ENCODE data around the gene UNC45A. TPM values are rescaled to one million over a fixed set of nuclear protein-coding genes. Genes with fewer than 3 reads are reported as not detected.

Gene UNC45A
- polyA plus RNA-seq, 2 donors: 35.0 to 47.9 TPM

DNA sequence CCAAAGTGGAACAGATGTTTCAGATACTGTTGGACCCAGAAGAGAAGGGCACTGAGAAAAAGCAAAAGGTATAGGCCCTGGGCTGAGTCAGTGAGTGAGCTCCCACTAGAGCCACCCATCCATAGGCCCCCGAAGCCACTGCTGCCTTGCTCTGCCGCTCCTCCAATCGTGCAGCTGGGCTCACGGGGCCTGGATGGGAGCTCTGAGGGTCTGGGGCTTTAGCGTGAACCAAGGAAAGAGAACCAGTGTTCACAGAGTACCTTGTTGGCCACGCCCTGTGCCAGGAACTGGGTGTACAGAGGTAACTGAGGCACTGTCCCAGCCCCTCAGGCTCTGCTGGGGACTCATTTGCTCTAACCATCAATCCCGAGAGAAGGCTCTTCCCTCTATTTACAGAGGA is 4.7 kb downstream of the UNC45A start:
- Histone ChIP-seq H3K4me3 (ENCODE audit: low read depth in 1 of 2, low read length in 2 of 2) (no peak overlapping the region), H3K27me3 (ENCODE audit: control insufficient read depth in 1 of 2, insufficient read depth in 2 of 2, low read length in 2 of 2) (no peaks in the 10 kb centered on the region), H3K27ac (ENCODE audit: low read depth in 2 of 2, low read length in 1 of 2) (no peak overlapping the region), H3K36me3 (ENCODE audit: control insufficient read depth in 2 of 2, insufficient read depth in 2 of 2, low read length in 1 of 2) (peaks cover 24 to 36% of the 10 kb centered on the region in 2 donors), H3K9me3 (ENCODE audit: control insufficient read depth in 2 of 2, insufficient read depth in 1 of 2, low read depth in 1 of 2, low read length in 1 of 2) (no peaks in the 10 kb centered on the region), H3K4me1 (ENCODE audit: control insufficient read depth in 2 of 2, insufficient read depth in 2 of 2, low read length in 1 of 2) (peaks cover 6 to 9% of the 10 kb centered on the region in 2 donors)
- 88 to 95% methylated on average over 7 of the region's 7 CpGs for WGBS, 2 donors

DNA sequence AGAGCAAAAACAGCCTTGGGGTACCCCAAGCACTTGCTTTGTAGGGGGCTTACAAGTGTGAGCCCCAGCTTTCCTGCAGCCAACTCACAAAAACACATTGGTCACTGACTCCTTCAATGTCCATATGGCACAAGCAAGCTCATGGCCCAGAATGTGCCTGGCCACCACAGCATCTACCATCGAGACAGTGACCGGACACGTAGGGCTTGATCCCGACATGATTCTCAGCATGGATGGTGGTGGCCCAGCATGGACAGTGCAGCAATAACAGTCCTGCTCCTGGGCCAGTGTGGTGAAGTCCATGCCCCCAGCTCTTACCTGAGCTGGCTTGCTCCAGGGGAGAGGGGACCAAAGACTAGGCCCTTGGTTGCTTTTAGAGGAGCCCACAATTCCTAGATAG is 6.0 kb downstream of the UNC45A start:
- Histone ChIP-seq H3K36me3 (ENCODE audit: control insufficient read depth in 2 of 2, insufficient read depth in 2 of 2, low read length in 1 of 2) (peaks cover 29 to 41% of the 10 kb centered on the region in 2 donors), H3K9me3 (ENCODE audit: control insufficient read depth in 2 of 2, insufficient read depth in 1 of 2, low read depth in 1 of 2, low read length in 1 of 2) (no peaks in the 10 kb centered on the region), H3K27me3 (ENCODE audit: control insufficient read depth in 1 of 2, insufficient read depth in 2 of 2, low read length in 2 of 2) (no peaks in the 10 kb centered on the region), H3K4me3 (ENCODE audit: low read depth in 1 of 2, low read length in 2 of 2) (no peak overlapping the region), H3K4me1 (ENCODE audit: control insufficient read depth in 2 of 2, insufficient read depth in 2 of 2, low read length in 1 of 2) (peaks cover 4% of the 10 kb centered on the region in 2 donors), H3K27ac (ENCODE audit: low read depth in 2 of 2, low read length in 1 of 2) (no peak overlapping the region)
- WGBS, 2 donors: 96 to 97% methylated on average over 4 of the region's 4 CpGs

DNA sequence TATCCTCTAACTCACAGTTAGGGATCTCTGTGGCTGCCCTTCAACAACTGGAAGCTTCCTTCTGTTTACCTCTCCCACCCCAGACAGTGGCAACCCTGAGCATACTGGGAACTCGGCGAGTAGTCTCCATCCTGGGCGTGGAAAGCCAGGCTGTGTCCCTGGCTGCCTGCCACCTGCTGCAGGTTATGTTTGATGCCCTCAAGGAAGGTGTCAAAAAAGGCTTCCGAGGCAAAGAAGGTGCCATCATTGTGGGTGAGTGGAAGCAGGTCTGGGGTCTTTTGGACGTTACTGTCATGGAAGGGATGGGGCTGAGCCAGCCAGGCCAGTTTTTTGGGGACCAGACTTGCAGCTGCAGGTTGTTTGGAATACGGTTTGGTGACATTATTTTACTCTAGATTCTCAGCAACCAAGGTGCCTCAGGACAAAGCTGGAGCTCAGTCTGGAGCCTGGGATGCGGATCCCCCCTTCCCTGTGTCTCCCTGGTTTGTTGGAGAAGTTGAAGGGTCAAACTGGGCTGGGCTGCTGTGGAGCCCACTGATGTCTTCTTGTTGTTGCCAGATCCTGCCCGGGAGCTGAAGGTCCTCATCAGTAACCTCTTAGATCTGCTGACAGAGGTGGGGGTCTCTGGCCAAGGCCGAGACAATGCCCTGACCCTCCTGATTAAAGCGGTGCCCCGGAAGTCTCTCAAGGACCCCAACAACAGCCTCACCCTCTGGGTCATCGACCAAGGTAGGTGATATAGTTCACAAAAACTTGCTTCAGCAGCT is 7.5 kb downstream of the UNC45A start:
- H3K9me3 ChIP-seq (ENCODE audit: control insufficient read depth in 2 of 2, insufficient read depth in 1 of 2, low read depth in 1 of 2, low read length in 1 of 2): no peaks in the 10 kb centered on the region
- no peaks in the 10 kb centered on the region for H3K27me3 ChIP-seq (ENCODE audit: control insufficient read depth in 1 of 2, insufficient read depth in 2 of 2, low read length in 2 of 2)
- no peak overlapping the region for H3K27ac ChIP-seq (ENCODE audit: low read depth in 2 of 2, low read length in 1 of 2)
- H3K36me3 ChIP-seq (ENCODE audit: control insufficient read depth in 2 of 2, insufficient read depth in 2 of 2, low read length in 1 of 2): peaks cover 40 to 53% of the 10 kb centered on the region in 2 donors
- H3K4me3 ChIP-seq (ENCODE audit: low read depth in 1 of 2, low read length in 2 of 2): no peak overlapping the region
- WGBS, 2 donors: 84 to 86% methylated on average over 12 of the region's 12 CpGs
- H3K4me1 ChIP-seq (ENCODE audit: control insufficient read depth in 2 of 2, insufficient read depth in 2 of 2, low read length in 1 of 2): no peaks in the 10 kb centered on the region

DNA sequence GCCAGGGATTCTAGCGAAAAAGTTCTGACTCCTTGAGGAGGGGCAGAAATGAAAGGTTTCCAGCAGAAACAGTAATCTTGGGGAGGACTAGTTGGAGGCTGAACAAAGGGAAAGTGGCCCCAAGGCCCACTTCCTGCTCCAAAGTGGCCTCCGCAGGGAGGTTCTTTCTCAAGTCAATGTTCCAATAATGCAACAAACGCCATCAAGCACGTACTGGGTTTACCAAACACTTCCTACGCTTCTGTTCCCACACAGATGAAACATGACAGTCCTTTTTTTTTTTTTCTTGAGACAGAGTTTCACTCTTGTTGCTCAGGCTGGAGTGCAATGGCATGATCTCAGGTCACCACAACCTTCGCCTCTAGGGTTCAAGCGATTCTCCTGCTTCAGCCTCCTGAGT is 10.0 kb downstream of the UNC45A start:
- no peak overlapping the region for H3K4me3 ChIP-seq (ENCODE audit: low read depth in 1 of 2, low read length in 2 of 2)
- WGBS, 2 donors: 92% methylated on average over 7 of the region's 7 CpGs
- no peaks in the 10 kb centered on the region for H3K27me3 ChIP-seq (ENCODE audit: control insufficient read depth in 1 of 2, insufficient read depth in 2 of 2, low read length in 2 of 2)
- H3K36me3 ChIP-seq (ENCODE audit: control insufficient read depth in 2 of 2, insufficient read depth in 2 of 2, low read length in 1 of 2): peaks cover 44 to 62% of the 10 kb centered on the region in 2 donors
- H3K27ac ChIP-seq (ENCODE audit: low read depth in 2 of 2, low read length in 1 of 2): no peak overlapping the region
- H3K9me3 ChIP-seq (ENCODE audit: control insufficient read depth in 2 of 2, insufficient read depth in 1 of 2, low read depth in 1 of 2, low read length in 1 of 2): no peaks in the 10 kb centered on the region
- H3K4me1 ChIP-seq (ENCODE audit: control insufficient read depth in 2 of 2, insufficient read depth in 2 of 2, low read length in 1 of 2): peaks cover 0 to 4% of the 10 kb centered on the region in 2 donors

DNA sequence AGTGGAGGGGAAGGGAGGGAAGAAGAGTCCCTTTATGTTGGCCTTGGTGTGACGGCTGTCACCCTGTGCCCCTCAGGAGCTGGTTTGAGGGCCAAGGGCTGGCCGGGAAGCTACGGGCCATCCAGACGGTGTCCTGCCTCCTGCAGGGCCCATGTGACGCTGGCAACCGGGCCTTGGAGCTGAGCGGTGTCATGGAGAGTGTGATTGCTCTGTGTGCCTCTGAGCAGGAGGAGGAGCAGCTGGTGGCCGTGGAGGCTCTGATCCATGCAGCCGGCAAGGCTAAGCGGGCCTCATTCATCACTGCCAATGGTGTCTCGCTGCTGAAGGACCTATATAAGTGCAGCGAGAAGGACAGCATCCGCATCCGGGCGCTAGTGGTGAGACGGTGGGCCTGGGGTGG is 11.5 kb downstream of the UNC45A start:
- peaks cover 37 to 60% of the 10 kb centered on the region in 2 donors for H3K36me3 ChIP-seq (ENCODE audit: control insufficient read depth in 2 of 2, insufficient read depth in 2 of 2, low read length in 1 of 2)
- no peaks in the 10 kb centered on the region for H3K9me3 ChIP-seq (ENCODE audit: control insufficient read depth in 2 of 2, insufficient read depth in 1 of 2, low read depth in 1 of 2, low read length in 1 of 2)
- no peak overlapping the region for H3K4me3 ChIP-seq (ENCODE audit: low read depth in 1 of 2, low read length in 2 of 2)
- peaks cover 0 to 4% of the 10 kb centered on the region in 2 donors for H3K4me1 ChIP-seq (ENCODE audit: control insufficient read depth in 2 of 2, insufficient read depth in 2 of 2, low read length in 1 of 2)
- H3K27me3 ChIP-seq (ENCODE audit: control insufficient read depth in 1 of 2, insufficient read depth in 2 of 2, low read length in 2 of 2): no peaks in the 10 kb centered on the region
- 89 to 91% methylated on average over 16 of the region's 16 CpGs for WGBS, 2 donors
- H3K27ac ChIP-seq (ENCODE audit: low read depth in 2 of 2, low read length in 1 of 2): no peak overlapping the region

DNA sequence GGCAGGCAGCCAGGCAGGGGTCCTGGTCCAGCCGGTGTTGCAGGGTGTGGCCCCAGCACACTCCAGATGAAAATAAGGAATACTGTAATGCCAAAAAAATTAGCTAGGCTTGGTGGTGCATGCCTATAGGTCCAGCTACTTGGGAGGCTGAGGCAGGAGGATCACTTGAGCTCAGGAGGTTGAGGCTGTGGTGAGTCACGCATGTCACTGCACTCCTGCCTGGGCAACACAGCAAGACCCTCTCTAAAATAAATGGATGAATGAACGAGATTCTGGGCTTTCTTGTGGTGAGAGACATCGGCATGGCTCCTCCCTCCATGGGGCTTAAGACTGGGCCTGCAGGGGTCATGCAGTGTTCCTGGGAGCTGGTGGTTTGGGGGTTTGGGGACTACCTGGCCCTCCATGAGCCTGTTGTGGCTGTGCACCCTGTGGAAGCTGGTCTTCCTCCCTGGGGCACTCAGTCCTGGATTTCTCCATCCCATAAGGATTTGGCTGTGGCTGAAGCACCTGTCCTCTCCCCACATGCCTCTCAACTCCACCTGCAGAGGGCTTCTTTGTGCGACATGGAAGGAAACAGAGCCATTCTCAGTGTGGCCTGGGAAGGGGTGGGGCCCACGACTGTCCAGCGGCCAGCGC is 12.0 kb downstream of the UNC45A start:
- H3K4me3 ChIP-seq (ENCODE audit: low read depth in 1 of 2, low read length in 2 of 2): no peak overlapping the region
- 86 to 90% methylated on average over 8 of the region's 8 CpGs for WGBS, 2 donors
- no peaks in the 10 kb centered on the region for H3K9me3 ChIP-seq (ENCODE audit: control insufficient read depth in 2 of 2, insufficient read depth in 1 of 2, low read depth in 1 of 2, low read length in 1 of 2)
- H3K27me3 ChIP-seq (ENCODE audit: control insufficient read depth in 1 of 2, insufficient read depth in 2 of 2, low read length in 2 of 2): no peaks in the 10 kb centered on the region
- peaks cover 0 to 4% of the 10 kb centered on the region in 2 donors for H3K4me1 ChIP-seq (ENCODE audit: control insufficient read depth in 2 of 2, insufficient read depth in 2 of 2, low read length in 1 of 2)
- no peak overlapping the region for H3K27ac ChIP-seq (ENCODE audit: low read depth in 2 of 2, low read length in 1 of 2)
- peaks cover 37 to 58% of the 10 kb centered on the region in 2 donors for H3K36me3 ChIP-seq (ENCODE audit: control insufficient read depth in 2 of 2, insufficient read depth in 2 of 2, low read length in 1 of 2)

DNA sequence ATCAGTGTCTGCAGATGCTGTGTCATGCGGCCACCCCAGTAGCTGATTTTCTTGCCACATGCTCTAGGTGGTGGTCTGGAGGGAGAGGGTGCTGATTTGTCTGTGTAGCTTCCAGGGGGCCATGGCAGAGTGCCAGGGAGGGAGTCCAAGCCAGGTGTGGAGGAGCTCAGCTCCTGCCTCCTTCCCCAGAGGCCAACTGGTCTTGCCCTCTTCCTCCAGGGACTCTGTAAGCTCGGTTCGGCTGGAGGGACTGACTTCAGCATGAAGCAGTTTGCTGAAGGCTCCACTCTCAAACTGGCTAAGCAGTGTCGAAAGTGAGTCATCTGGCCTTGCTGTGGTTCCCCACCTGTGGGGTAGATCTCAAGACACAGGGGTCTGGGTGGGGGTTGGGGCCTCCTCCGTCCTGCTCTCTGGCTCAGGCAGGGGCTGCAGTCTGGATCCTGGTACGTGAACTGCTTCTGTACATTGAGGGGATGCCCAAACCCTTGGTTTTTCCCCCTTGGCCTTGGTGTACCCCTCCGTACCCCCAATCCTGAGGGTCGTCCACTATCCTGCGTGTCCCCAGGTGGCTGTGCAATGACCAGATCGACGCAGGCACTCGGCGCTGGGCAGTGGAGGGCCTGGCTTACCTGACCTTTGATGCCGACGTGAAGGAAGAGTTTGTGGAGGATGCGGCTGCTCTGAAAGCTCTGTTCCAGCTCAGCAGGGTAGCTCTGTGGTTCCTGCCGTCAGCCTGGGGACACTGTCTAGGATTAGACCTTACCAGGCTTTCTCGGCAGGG is 12.7 kb downstream of the UNC45A start:
- WGBS, 2 donors: 91 to 93% methylated on average over 18 of the region's 18 CpGs
- no peaks in the 10 kb centered on the region for H3K27me3 ChIP-seq (ENCODE audit: control insufficient read depth in 1 of 2, insufficient read depth in 2 of 2, low read length in 2 of 2)
- H3K9me3 ChIP-seq (ENCODE audit: control insufficient read depth in 2 of 2, insufficient read depth in 1 of 2, low read depth in 1 of 2, low read length in 1 of 2): no peaks in the 10 kb centered on the region
- peaks cover 36 to 53% of the 10 kb centered on the region in 2 donors for H3K36me3 ChIP-seq (ENCODE audit: control insufficient read depth in 2 of 2, insufficient read depth in 2 of 2, low read length in 1 of 2)
- H3K4me1 ChIP-seq (ENCODE audit: control insufficient read depth in 2 of 2, insufficient read depth in 2 of 2, low read length in 1 of 2): peaks cover 0 to 4% of the 10 kb centered on the region in 2 donors
- H3K4me3 ChIP-seq (ENCODE audit: low read depth in 1 of 2, low read length in 2 of 2): no peak overlapping the region
- H3K27ac ChIP-seq (ENCODE audit: low read depth in 2 of 2, low read length in 1 of 2): no peak overlapping the region

DNA sequence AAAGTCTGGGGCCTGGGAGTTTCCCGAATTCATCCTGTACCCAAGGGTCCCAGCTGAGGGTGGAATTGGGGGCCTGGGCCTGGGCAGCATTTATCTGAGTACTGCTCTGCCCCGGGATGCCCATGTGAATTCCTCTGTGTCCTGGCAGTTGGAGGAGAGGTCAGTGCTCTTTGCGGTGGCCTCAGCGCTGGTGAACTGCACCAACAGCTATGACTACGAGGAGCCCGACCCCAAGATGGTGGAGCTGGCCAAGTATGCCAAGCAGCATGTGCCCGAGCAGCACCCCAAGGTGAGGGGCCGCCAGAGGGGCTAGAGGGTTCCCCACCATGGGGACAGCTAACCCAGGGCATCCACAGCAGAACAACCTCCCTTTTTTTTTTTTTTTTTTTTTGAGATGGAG is 13.4 kb downstream of the UNC45A start:
- 94% methylated on average over 8 of the region's 8 CpGs for WGBS, 2 donors
- Histone ChIP-seq H3K27ac (ENCODE audit: low read depth in 2 of 2, low read length in 1 of 2) (no peak overlapping the region), H3K9me3 (ENCODE audit: control insufficient read depth in 2 of 2, insufficient read depth in 1 of 2, low read depth in 1 of 2, low read length in 1 of 2) (no peaks in the 10 kb centered on the region), H3K4me1 (ENCODE audit: control insufficient read depth in 2 of 2, insufficient read depth in 2 of 2, low read length in 1 of 2) (peaks cover 0 to 4% of the 10 kb centered on the region in 2 donors), H3K4me3 (ENCODE audit: low read depth in 1 of 2, low read length in 2 of 2) (no peak overlapping the region), H3K36me3 (ENCODE audit: control insufficient read depth in 2 of 2, insufficient read depth in 2 of 2, low read length in 1 of 2) (peaks cover 34 to 55% of the 10 kb centered on the region in 2 donors), H3K27me3 (ENCODE audit: control insufficient read depth in 1 of 2, insufficient read depth in 2 of 2, low read length in 2 of 2) (no peaks in the 10 kb centered on the region)

DNA sequence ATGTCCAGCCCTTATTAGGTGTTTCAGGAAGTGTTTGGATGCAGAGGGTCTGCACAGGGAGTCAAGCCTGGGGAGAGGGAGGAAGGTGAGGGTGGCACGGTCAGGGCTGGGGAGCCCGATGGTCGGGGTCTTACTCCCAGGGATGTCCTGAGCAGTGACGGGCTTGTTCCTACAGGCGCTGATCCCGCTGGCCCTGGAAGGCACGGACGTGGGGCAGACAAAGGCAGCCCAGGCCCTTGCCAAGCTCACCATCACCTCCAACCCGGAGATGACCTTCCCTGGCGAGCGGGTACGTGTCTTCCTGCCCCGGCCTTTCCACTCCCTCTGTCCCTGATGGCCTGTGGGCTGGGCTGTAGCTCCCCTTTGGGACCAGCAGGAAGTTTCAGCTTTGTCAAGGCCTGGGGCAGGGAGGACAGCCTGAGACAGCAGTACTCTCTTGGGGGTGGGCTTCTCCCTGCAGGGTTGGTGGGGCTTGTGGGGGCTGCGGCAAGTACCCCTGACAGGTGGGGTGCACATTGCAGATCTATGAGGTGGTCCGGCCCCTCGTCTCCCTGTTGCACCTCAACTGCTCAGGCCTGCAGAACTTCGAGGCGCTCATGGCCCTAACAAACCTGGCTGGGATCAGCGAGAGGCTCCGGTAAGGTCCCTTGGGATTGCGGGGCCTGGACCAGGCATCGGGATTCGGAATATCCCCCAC is 15.0 kb downstream of the UNC45A start:
- WGBS, 2 donors: 90 to 93% methylated on average over 23 of the region's 23 CpGs
- Histone ChIP-seq H3K4me3 (ENCODE audit: low read depth in 1 of 2, low read length in 2 of 2) (no peak overlapping the region), H3K4me1 (ENCODE audit: control insufficient read depth in 2 of 2, insufficient read depth in 2 of 2, low read length in 1 of 2) (peaks cover 0 to 8% of the 10 kb centered on the region in 2 donors), H3K27ac (ENCODE audit: low read depth in 2 of 2, low read length in 1 of 2) (peak overlapping the region in 1 of 2 donors; percentile 27), H3K9me3 (ENCODE audit: control insufficient read depth in 2 of 2, insufficient read depth in 1 of 2, low read depth in 1 of 2, low read length in 1 of 2) (no peaks in the 10 kb centered on the region), H3K36me3 (ENCODE audit: control insufficient read depth in 2 of 2, insufficient read depth in 2 of 2, low read length in 1 of 2) (peaks cover 26 to 51% of the 10 kb centered on the region in 2 donors), H3K27me3 (ENCODE audit: control insufficient read depth in 1 of 2, insufficient read depth in 2 of 2, low read length in 2 of 2) (no peaks in the 10 kb centered on the region)
